Fibroblast of lung (primary cell): ENCODE results near the gene RGS17. TPM values are rescaled to one million over a fixed set of nuclear protein-coding genes. Genes with fewer than 3 reads are reported as not detected.

Experiments used
- DNase-seq, 2 donors: peaks; one replicate each; pipeline versions ENCODE4 v3.0.0 to v3.0.0-alpha.2; 2010; ENCODE audit warnings: low read depth in 2 of 2
- H2AFZ ChIP-seq: 2 replicates; pipeline ENCODE4 v1.5.1; 2012; ENCODE audit warnings: low read length, control low read depth, inconsistent platforms
- H3K27ac ChIP-seq: 2 replicates; pipeline ENCODE4 v1.5.1; 2011; ENCODE audit warnings: low read length, control low read depth; ENCODE audit not compliant: insufficient read depth
- H3K27me3 ChIP-seq: 2 replicates; pipeline ENCODE4 v1.5.1; 2011; ENCODE audit warnings: mild to moderate bottlenecking, low read length; ENCODE audit not compliant: control insufficient read depth, insufficient read depth
- H3K36me3 ChIP-seq: 2 replicates; pipeline ENCODE4 v1.5.1; 2011; ENCODE audit warnings: low read length; ENCODE audit not compliant: control insufficient read depth, insufficient read depth
- H3K4me1 ChIP-seq: 2 replicates; pipeline ENCODE4 v1.5.1; 2011; ENCODE audit warnings: low read length; ENCODE audit not compliant: control insufficient read depth, insufficient read depth; ENCODE audit errors: extremely low read depth
- H3K4me2 ChIP-seq: 2 replicates; pipeline ENCODE4 v1.5.1; 2011; ENCODE audit warnings: low read length, control low read depth; ENCODE audit not compliant: insufficient read depth; ENCODE audit errors: extremely low read depth
- H3K4me3 ChIP-seq, 4 experiments: fragments of 200-600 bp in 1 of 4; sonication (generic) in 1 of 4; replicated peaks in 1 of 4; 2 replicates each; pipeline ENCODE4 v1.5.1; 2011 to 2016; ENCODE audit warnings: low read length in 4 of 4, low read depth in 3 of 4, mild to moderate bottlenecking in 3 of 4, control low read depth in 2 of 4, inconsistent platforms in 1 of 4, mixed read lengths in 1 of 4; ENCODE audit not compliant: insufficient read depth in 1 of 4; ENCODE audit errors: control extremely low read depth in 1 of 4
- H3K79me2 ChIP-seq: 2 replicates; pipeline ENCODE4 v1.5.1; 2012; ENCODE audit warnings: mild to moderate bottlenecking, low read length, inconsistent platforms; ENCODE audit not compliant: control insufficient read depth, insufficient read depth
- H3K9ac ChIP-seq: 2 replicates; pipeline ENCODE4 v1.5.1; 2011; ENCODE audit warnings: mild to moderate bottlenecking, low read length, control low read depth; ENCODE audit not compliant: insufficient read depth
- H3K9me3 ChIP-seq: 2 replicates; pipeline ENCODE4 v1.5.1; 2012; ENCODE audit warnings: low read depth, low read length; ENCODE audit not compliant: control insufficient read depth, insufficient read depth
- H4K20me1 ChIP-seq: 2 replicates; pipeline ENCODE4 v1.5.1; 2011; ENCODE audit warnings: low read length; ENCODE audit not compliant: control insufficient read depth, insufficient read depth; ENCODE audit errors: extremely low read depth
- CTCF ChIP-seq, 2 donors: IDR thresholded peaks in 1 of 2; conservative IDR thresholded peaks in 1 of 2; 1 replicate in 1 of 2; 2 replicates in 1 of 2; pipeline ENCODE4 v1.5.1; 2011 to 2012; ENCODE audit warnings: low read length in 2 of 2, control low read depth in 1 of 2, inconsistent platforms in 1 of 2, low read depth in 1 of 2, mild to moderate bottlenecking in 1 of 2
- EZH2 ChIP-seq: IDR thresholded peaks from 2 replicates; pipeline ENCODE4 v1.5.1; 2012; ENCODE audit warnings: low read length, control low read depth, mild to moderate bottlenecking; ENCODE audit errors: missing control alignments
- polyA plus RNA-seq, 2 donors: library from polyadenylated mRNA; depleted of rRNA in 1 of 2; stranded (reverse) in 1 of 2; unstranded in 1 of 2; fragments of >200 nt; gene quantifications; 2 replicates each; pipeline ENCODE4 v1.2.1, GENCODE V29; 2011 to 2012; ENCODE audit warnings: missing spikeins in 1 of 2
- total RNA-seq: library from RNA; depleted of rRNA; stranded (reverse); fragments of >200 nt; gene quantifications from 2 replicates; pipeline ENCODE4 v1.2.1, GENCODE V29; 2014

Gene RGS17
- total and polyA plus RNA-seq, 2 donors (not counting 1 experiment from before 2014, with no cell fraction given): 2.1 to 10.2 TPM

GRCh38 chr6:152976749-152977148, 154.3 kb downstream of the RGS17 start:
- H3K27me3 ChIP-seq: no peaks in the 10 kb centered on the region
- DNase-seq: peak in 1 of 2 donors; percentile 47
- no peaks in the 10 kb centered on the region for H3K9me3 ChIP-seq
- peak overlapping the region; percentile 29 for H3K27ac ChIP-seq
- peaks cover 92% of the 10 kb centered on the region for H3K79me2 ChIP-seq
- no peaks in the 10 kb centered on the region for H4K20me1 ChIP-seq
- no peak overlapping the region for H3K4me3 ChIP-seq
- no peak overlapping the region for H2AFZ ChIP-seq
- H3K9ac ChIP-seq: no peak overlapping the region
- no peaks in the 10 kb centered on the region for H3K36me3 ChIP-seq
- H3K4me2 ChIP-seq: peak overlapping the region; percentile 7
- H3K4me1 ChIP-seq: peaks cover 10% of the 10 kb centered on the region
- no peak for TF ChIP-seq CTCF (conservative IDR thresholded peaks at IDR 0.05 in 1 of 2, IDR thresholded peaks at IDR 0.05 in 1 of 2; ENCODE audit: low read depth in 1 of 2, low read length in 2 of 2)
- no peak for TF ChIP-seq EZH2

GRCh38 chr6:152975204-152975915, 155.7 kb downstream of the RGS17 start:
- H3K9ac ChIP-seq: no peak overlapping the region
- H3K4me2 ChIP-seq: peak overlapping the region; percentile 84
- no peak overlapping the region for H3K4me3 ChIP-seq
- H3K79me2 ChIP-seq: peaks cover 78% of the 10 kb centered on the region
- H2AFZ ChIP-seq: no peak overlapping the region
- H3K36me3 ChIP-seq: peaks cover 2% of the 10 kb centered on the region
- H3K9me3 ChIP-seq: no peaks in the 10 kb centered on the region
- H3K4me1 ChIP-seq: peaks cover 10% of the 10 kb centered on the region
- TF ChIP-seq CTCF (conservative IDR thresholded peaks at IDR 0.05 in 1 of 2, IDR thresholded peaks at IDR 0.05 in 1 of 2; ENCODE audit: low read depth in 1 of 2, low read length in 2 of 2): no peak
- TF ChIP-seq EZH2: no peak
- DNase-seq: peak in 1 of 2 donors; percentile 51
- H4K20me1 ChIP-seq: no peaks in the 10 kb centered on the region
- H3K27me3 ChIP-seq: no peaks in the 10 kb centered on the region
- peak overlapping the region; percentile 15 for H3K27ac ChIP-seq

GRCh38 chr6:152973916-152974315, 157.2 kb downstream of the RGS17 start:
- peaks cover 5% of the 10 kb centered on the region for H3K36me3 ChIP-seq
- peaks cover 9% of the 10 kb centered on the region for H3K4me1 ChIP-seq
- no peaks in the 10 kb centered on the region for H4K20me1 ChIP-seq
- H3K27ac ChIP-seq: no peak overlapping the region
- no peak overlapping the region for H3K4me3 ChIP-seq
- H3K4me2 ChIP-seq: no peak overlapping the region
- H3K9me3 ChIP-seq: no peaks in the 10 kb centered on the region
- peaks cover 63% of the 10 kb centered on the region for H3K79me2 ChIP-seq
- TF ChIP-seq CTCF (conservative IDR thresholded peaks at IDR 0.05 in 1 of 2, IDR thresholded peaks at IDR 0.05 in 1 of 2; ENCODE audit: low read depth in 1 of 2, low read length in 2 of 2): no peak
- TF ChIP-seq EZH2: no peak
- no peak for DNase-seq
- no peak overlapping the region for H3K9ac ChIP-seq
- H3K27me3 ChIP-seq: no peaks in the 10 kb centered on the region
- no peak overlapping the region for H2AFZ ChIP-seq
